Astrocyte (in vitro differentiated cells and primary cell): Measurements from ENCODE around the gene TP73. TPM values are rescaled to one million over a fixed set of nuclear protein-coding genes. Genes with fewer than 3 reads are reported as not detected.

ENCODE experiments used
- DNase-seq: peaks from one replicate; pipeline ENCODE4 v3.0.0-alpha.2; 2010; ENCODE audit warnings: low read depth
- FAIRE-seq: peaks from 2 replicates; lab custom pipeline; 2011; peaks lifted over from hg19 to GRCh38; lab: Jason Lieb, UNC
- H2AFZ ChIP-seq: 2 replicates; pipeline ENCODE4 v1.6.0; 2012; ENCODE audit warnings: low read depth, low read length, inconsistent platforms
- H3K27ac ChIP-seq: 2 replicates; pipeline ENCODE4 v1.5.1; 2011; ENCODE audit warnings: low read depth, low read length, inconsistent platforms
- H3K27me3 ChIP-seq: 2 replicates; pipeline ENCODE4 v1.6.0; 2011; ENCODE audit warnings: low read length, inconsistent platforms; ENCODE audit not compliant: insufficient read depth
- H3K36me3 ChIP-seq: 2 replicates; pipeline ENCODE4 v1.5.1; 2011; ENCODE audit warnings: low read length, inconsistent platforms; ENCODE audit not compliant: insufficient read depth
- H3K4me1 ChIP-seq: 2 replicates; pipeline ENCODE4 v1.5.1; 2011; ENCODE audit warnings: low read length, inconsistent platforms; ENCODE audit not compliant: insufficient read depth
- H3K4me2 ChIP-seq: 2 replicates; pipeline ENCODE4 v1.6.0; 2012; ENCODE audit warnings: low read length, inconsistent platforms
- H3K4me3 ChIP-seq: 2 replicates; pipeline ENCODE4 v1.5.1; 2011; ENCODE audit warnings: low read depth, mild to moderate bottlenecking, low read length, inconsistent platforms; ENCODE audit not compliant: insufficient read depth
- H3K79me2 ChIP-seq: 2 replicates; pipeline ENCODE4 v1.6.0; 2012; ENCODE audit warnings: mild to moderate bottlenecking, low read length, inconsistent platforms; ENCODE audit not compliant: insufficient read depth
- H3K9ac ChIP-seq: 2 replicates; pipeline ENCODE4 v1.6.0; 2012; ENCODE audit warnings: mild to moderate bottlenecking, low read length, inconsistent platforms
- H3K9me3 ChIP-seq: 2 replicates; pipeline ENCODE4 v1.5.1; 2012; ENCODE audit warnings: low read depth, mild to moderate bottlenecking, low read length, inconsistent platforms; ENCODE audit not compliant: insufficient read depth
- H4K20me1 ChIP-seq: 2 replicates; pipeline ENCODE4 v1.6.0; 2012; ENCODE audit warnings: low read length, inconsistent platforms; ENCODE audit not compliant: insufficient read depth
- H3K27ac Mint-ChIP-seq: one replicate; pipeline ENCODE4 v1.8.0; 2021; ENCODE audit warnings: mild to moderate bottlenecking, mixed read lengths; ENCODE audit not compliant: unreplicated experiment
- H3K27me3 Mint-ChIP-seq: one replicate; pipeline ENCODE4 v1.8.0; 2021; ENCODE audit warnings: low read depth, mixed read lengths; ENCODE audit not compliant: unreplicated experiment
- H3K36me3 Mint-ChIP-seq: one replicate; pipeline ENCODE4 v1.8.0; 2021; ENCODE audit warnings: low read depth, mixed read lengths; ENCODE audit not compliant: unreplicated experiment
- H3K4me1 Mint-ChIP-seq: one replicate; pipeline ENCODE4 v1.8.0; 2021; ENCODE audit warnings: low read depth, mixed read lengths; ENCODE audit not compliant: unreplicated experiment
- H3K4me3 Mint-ChIP-seq: one replicate; pipeline ENCODE4 v1.8.0; 2021; ENCODE audit warnings: mild to moderate bottlenecking, moderate library complexity, mixed read lengths; ENCODE audit not compliant: unreplicated experiment
- H3K9me3 Mint-ChIP-seq: one replicate; pipeline ENCODE4 v1.8.0; 2021; ENCODE audit warnings: mild to moderate bottlenecking, mixed read lengths; ENCODE audit not compliant: unreplicated experiment
- EZH2 ChIP-seq: IDR thresholded peaks from 2 replicates; pipeline ENCODE4 v1.6.1; 2012; ENCODE audit warnings: mild to moderate bottlenecking, low read length, inconsistent platforms; ENCODE audit not compliant: insufficient read depth
- total RNA-seq: library from RNA; stranded (reverse); gene quantifications from 2 replicates; pipeline ENCODE4 v1.2.1, GENCODE V29; 2021
- TF ChIP-seq, protein P1 (sequence below): IDR thresholded peaks from 2 replicates; pipeline ENCODE4 v1.5.1; 2011; ENCODE audit warnings: low read depth, mild to moderate bottlenecking, inconsistent platforms, low read length, moderate library complexity; ENCODE audit not compliant: insufficient read depth

Gene TP73
- total RNA-seq, 1 donor from 2014 or later, result 0.18 TPM

DNA sequence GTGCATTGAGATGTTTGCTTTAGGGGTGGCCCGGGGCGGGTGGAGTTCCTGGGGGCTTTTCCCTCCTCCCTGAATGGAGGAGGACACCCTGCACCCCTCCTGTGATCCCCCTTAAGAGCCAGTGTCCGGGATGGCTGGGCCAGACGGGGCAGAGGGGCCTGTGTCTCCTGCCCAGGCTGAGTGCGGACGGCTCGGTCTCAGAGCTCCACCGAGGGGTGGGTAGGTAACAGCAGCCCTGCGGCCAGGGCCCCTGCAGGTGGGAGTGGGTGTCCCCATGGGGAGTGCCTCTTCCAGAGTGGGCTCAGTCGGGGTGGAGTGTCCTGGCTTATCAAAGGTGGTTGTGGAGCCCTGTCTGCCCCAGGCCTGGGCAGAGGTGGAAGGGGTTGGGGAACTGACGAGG, 23.1 kb downstream of the TP73 start:
- no peaks in the 10 kb centered on the region for H3K9me3 Mint-ChIP-seq
- no peak overlapping the region for H3K27ac Mint-ChIP-seq
- Histone ChIP-seq H3K79me2 (no peaks in the 10 kb centered on the region), H2AFZ (no peak overlapping the region), H3K4me2 (no peak overlapping the region), H3K36me3 (no peaks in the 10 kb centered on the region), H3K4me3 (no peak overlapping the region), H3K9me3 (no peaks in the 10 kb centered on the region), H4K20me1 (no peaks in the 10 kb centered on the region), H3K27me3 (peaks cover 7% of the 10 kb centered on the region), H3K4me1 (peaks cover 6% of the 10 kb centered on the region), H3K9ac (no peak overlapping the region), H3K27ac (no peak overlapping the region)
- peaks cover 6% of the 10 kb centered on the region for H3K4me1 Mint-ChIP-seq
- no peak for DNase-seq
- no peak overlapping the region for H3K4me3 Mint-ChIP-seq
- FAIRE-seq, result no peak
- TF ChIP-seq, protein P1, sequence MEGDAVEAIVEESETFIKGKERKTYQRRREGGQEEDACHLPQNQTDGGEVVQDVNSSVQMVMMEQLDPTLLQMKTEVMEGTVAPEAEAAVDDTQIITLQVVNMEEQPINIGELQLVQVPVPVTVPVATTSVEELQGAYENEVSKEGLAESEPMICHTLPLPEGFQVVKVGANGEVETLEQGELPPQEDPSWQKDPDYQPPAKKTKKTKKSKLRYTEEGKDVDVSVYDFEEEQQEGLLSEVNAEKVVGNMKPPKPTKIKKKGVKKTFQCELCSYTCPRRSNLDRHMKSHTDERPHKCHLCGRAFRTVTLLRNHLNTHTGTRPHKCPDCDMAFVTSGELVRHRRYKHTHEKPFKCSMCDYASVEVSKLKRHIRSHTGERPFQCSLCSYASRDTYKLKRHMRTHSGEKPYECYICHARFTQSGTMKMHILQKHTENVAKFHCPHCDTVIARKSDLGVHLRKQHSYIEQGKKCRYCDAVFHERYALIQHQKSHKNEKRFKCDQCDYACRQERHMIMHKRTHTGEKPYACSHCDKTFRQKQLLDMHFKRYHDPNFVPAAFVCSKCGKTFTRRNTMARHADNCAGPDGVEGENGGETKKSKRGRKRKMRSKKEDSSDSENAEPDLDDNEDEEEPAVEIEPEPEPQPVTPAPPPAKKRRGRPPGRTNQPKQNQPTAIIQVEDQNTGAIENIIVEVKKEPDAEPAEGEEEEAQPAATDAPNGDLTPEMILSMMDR, result no peak
- TF ChIP-seq EZH2, result no peak
- H3K27me3 Mint-ChIP-seq, result peaks cover 38% of the 10 kb centered on the region
- no peaks in the 10 kb centered on the region for H3K36me3 Mint-ChIP-seq

DNA sequence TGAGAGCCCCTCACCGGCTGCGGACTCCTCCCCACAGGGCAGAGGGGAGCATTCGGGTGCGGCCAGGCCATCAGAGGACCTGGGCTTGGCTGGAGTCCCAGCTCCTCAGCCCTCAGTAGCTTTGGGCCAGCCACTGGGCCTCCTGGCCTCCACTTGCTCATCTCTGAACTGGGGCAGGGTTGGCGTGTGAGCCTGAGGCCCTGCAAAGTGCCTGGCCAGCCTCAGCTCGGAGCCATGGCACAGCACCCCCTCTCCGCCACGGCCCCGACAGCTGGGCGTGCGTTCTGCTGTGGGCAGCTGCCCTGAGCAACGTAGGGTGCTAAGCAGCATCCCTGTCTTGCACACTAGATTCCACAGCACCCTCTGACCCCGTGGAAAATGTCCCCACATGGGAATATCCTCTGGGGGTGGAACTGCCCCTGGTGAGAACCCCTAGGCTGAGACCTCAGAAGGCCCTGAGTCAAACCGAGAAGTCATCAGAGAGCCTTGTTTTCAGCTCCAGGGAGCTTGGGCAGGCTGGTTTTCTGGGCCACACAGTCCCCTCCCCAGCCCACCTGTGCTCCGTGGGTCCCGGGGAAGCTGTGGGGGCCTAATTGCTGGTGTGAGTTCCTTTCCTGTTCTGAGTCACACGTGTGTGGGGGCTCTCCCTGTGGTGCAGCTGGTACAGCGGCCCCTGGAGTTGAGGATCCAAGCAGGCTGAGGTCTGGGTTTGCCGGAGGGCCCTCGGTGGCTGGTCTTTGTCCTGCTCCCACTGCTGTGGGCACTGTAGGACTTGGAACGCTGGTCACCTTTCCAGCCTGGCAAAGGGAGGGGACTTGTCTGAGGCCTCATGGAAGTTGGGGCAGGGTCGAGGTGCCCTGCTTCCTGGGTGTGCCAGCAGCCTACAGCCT, 24.5 kb downstream of the TP73 start:
- no peaks in the 10 kb centered on the region for H3K79me2 ChIP-seq
- no peak for TF ChIP-seq EZH2
- TF ChIP-seq, protein P1, result no peak
- H3K9me3 ChIP-seq, result no peaks in the 10 kb centered on the region
- Mint-ChIP-seq H3K27me3 (peaks cover 32% of the 10 kb centered on the region), H3K4me3 (no peak overlapping the region), H3K27ac (no peak overlapping the region), H3K9me3 (no peaks in the 10 kb centered on the region), H3K4me1 (peaks cover 6% of the 10 kb centered on the region), H3K36me3 (no peaks in the 10 kb centered on the region)
- no peak overlapping the region for H3K9ac ChIP-seq
- DNase-seq, result no peak
- H3K4me3 ChIP-seq, result no peak overlapping the region
- no peak overlapping the region for H3K4me2 ChIP-seq
- H3K27ac ChIP-seq, result no peak overlapping the region
- H2AFZ ChIP-seq, result no peak overlapping the region
- H3K4me1 ChIP-seq, result peaks cover under 1% of the 10 kb centered on the region
- peaks cover 7% of the 10 kb centered on the region for H3K27me3 ChIP-seq
- no peak for FAIRE-seq
- H3K36me3 ChIP-seq, result no peaks in the 10 kb centered on the region
- H4K20me1 ChIP-seq, result no peaks in the 10 kb centered on the region

DNA sequence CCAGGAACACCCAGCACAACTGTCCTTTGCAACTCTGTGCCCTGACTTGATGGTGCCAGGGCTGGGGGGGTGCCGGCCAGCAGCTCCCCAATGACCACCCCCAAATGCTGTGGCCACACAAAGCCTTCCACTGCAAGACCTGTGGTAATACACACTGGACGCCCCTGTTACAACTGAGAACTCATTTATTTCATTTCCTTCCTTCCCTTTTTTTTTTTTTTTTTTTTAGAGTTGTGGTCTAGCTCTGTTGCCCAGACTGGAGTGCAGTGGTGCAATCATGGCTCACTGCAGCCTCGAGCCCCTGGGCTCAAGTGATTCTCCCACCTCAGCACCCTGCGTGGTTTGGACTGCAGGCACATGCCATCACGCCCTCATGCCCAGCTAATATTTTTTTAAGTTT, 25.2 kb downstream of the TP73 start:
- Histone ChIP-seq H3K27ac (no peak overlapping the region), H3K9ac (no peak overlapping the region), H3K79me2 (no peaks in the 10 kb centered on the region), H3K36me3 (no peaks in the 10 kb centered on the region), H3K4me3 (no peak overlapping the region), H4K20me1 (no peaks in the 10 kb centered on the region), H3K4me2 (no peak overlapping the region), H3K9me3 (no peaks in the 10 kb centered on the region), H3K27me3 (peaks cover 7% of the 10 kb centered on the region), H3K4me1 (no peaks in the 10 kb centered on the region), H2AFZ (no peak overlapping the region)
- no peak for FAIRE-seq
- no peaks in the 10 kb centered on the region for H3K9me3 Mint-ChIP-seq
- no peak overlapping the region for H3K4me3 Mint-ChIP-seq
- H3K27me3 Mint-ChIP-seq, result peaks cover 26% of the 10 kb centered on the region
- H3K4me1 Mint-ChIP-seq, result peaks cover 6% of the 10 kb centered on the region
- H3K27ac Mint-ChIP-seq, result no peak overlapping the region
- DNase-seq, result no peak
- no peaks in the 10 kb centered on the region for H3K36me3 Mint-ChIP-seq
- TF ChIP-seq, protein P1, result no peak
- no peak for TF ChIP-seq EZH2
